SJSA1 (cell line): ENCODE measurements around the gene PGF. TPM values are rescaled to one million over a fixed set of nuclear protein-coding genes. Genes with fewer than 3 reads are reported as not detected.
"Not testable (repeated sequence)": the region's sequence is repeated elsewhere in the genome, so short reads cannot be mapped to it uniquely, and the experiment has no call there.

Experiments
- DNase-seq, 2 experiments: peaks; one replicate each; pipeline ENCODE4 v3.0.0-alpha.2; 2015 to 2020; ENCODE audit warnings: low spot score in 2 of 2, low read depth in 1 of 2
- H3K27ac ChIP-seq: fragments of 250-450 bp; sonication (Bioruptor Pico); 2 replicates; pipeline ENCODE4 v1.5.1; 2020; ENCODE audit warnings: mild to moderate bottlenecking, moderate library complexity
- H3K27me3 ChIP-seq: fragments of 250-450 bp; sonication (Bioruptor Pico); replicated peaks from 2 replicates; pipeline ENCODE4 v1.5.1; 2020; ENCODE audit warnings: mild to moderate bottlenecking, moderate library complexity
- H3K36me3 ChIP-seq: fragments of 250-450 bp; sonication (Bioruptor Pico); 2 replicates; pipeline ENCODE4 v1.5.1; 2020; ENCODE audit warnings: mild to moderate bottlenecking
- H3K4me1 ChIP-seq: fragments of 250-450 bp; sonication (Bioruptor Pico); replicated peaks from 2 replicates; pipeline ENCODE4 v1.6.1; 2021; ENCODE audit warnings: mild to moderate bottlenecking
- H3K4me3 ChIP-seq: fragments of 250-450 bp; sonication (Bioruptor Pico); 2 replicates; pipeline ENCODE4 v1.5.1; 2020; ENCODE audit warnings: mild to moderate bottlenecking
- H3K9me3 ChIP-seq: fragments of 250-450 bp; sonication (Bioruptor Pico); replicated peaks from 2 replicates; pipeline ENCODE4 v1.5.1; 2020; ENCODE audit warnings: mild to moderate bottlenecking
- total RNA-seq: library from RNA; depleted of rRNA; stranded (reverse); fragments of >200 nt; shearing (Covaris generic); gene quantifications from 2 replicates; pipeline ENCODE4 v1.2.3, GENCODE V29; 2014

Gene PGF
- total RNA-seq, 1 experiment from 2014 or later, result 0.79 TPM

- Histone ChIP-seq H3K4me1 (peaks cover 14% of the 10 kb centered on the region), H3K27me3 (no peaks in the 10 kb centered on the region), H3K9me3 (no peaks in the 10 kb centered on the region), H3K4me3 (no peak overlapping the region), H3K36me3 (no peaks in the 10 kb centered on the region), H3K27ac (no peak overlapping the region)
- DNase-seq, result no peak
Observed at GRCh38 chr14:74936151-74936550, 19.2 kb downstream of the PGF start.

GRCh38 chr14:74935360-74935680 is 20.1 kb downstream of the PGF start:
- Histone ChIP-seq H3K4me3 (no peak overlapping the region), H3K4me1 (peaks cover 13% of the 10 kb centered on the region), H3K36me3 (no peaks in the 10 kb centered on the region), H3K27ac (no peak overlapping the region), H3K9me3 (no peaks in the 10 kb centered on the region), H3K27me3 (no peaks in the 10 kb centered on the region)
- no peak for DNase-seq

- peaks cover 7% of the 10 kb centered on the region for H3K4me1 ChIP-seq
- no peaks in the 10 kb centered on the region for H3K9me3 ChIP-seq
- H3K27me3 ChIP-seq, result no peaks in the 10 kb centered on the region
- no peak overlapping the region for H3K27ac ChIP-seq
- H3K36me3 ChIP-seq, result no peaks in the 10 kb centered on the region
- H3K4me3 ChIP-seq, result no peak overlapping the region
- no peak for DNase-seq
Observed at GRCh38 chr14:74934476-74935359, 20.7 kb downstream of the PGF start.

- H3K4me1 ChIP-seq, result peaks cover 4% of the 10 kb centered on the region
- no peak overlapping the region for H3K27ac ChIP-seq
- no peaks in the 10 kb centered on the region for H3K9me3 ChIP-seq
- no peaks in the 10 kb centered on the region for H3K36me3 ChIP-seq
- no peak overlapping the region for H3K4me3 ChIP-seq
- DNase-seq, result no peak
- no peaks in the 10 kb centered on the region for H3K27me3 ChIP-seq
Observed at GRCh38 chr14:74934041-74934440, 21.4 kb downstream of the PGF start.

- H3K4me1 ChIP-seq, H3K27ac ChIP-seq, DNase-seq, H3K9me3 ChIP-seq, H3K27me3 ChIP-seq, H3K36me3 ChIP-seq, H3K4me3 ChIP-seq: not testable (repeated sequence)
Observed at GRCh38 chr14:74932936-74933335, 22.5 kb downstream of the PGF start.

- Histone ChIP-seq H3K27ac (no peak overlapping the region), H3K36me3 (no peaks in the 10 kb centered on the region), H3K9me3 (no peaks in the 10 kb centered on the region), H3K27me3 (no peaks in the 10 kb centered on the region), H3K4me3 (no peak overlapping the region), H3K4me1 (peaks cover 4% of the 10 kb centered on the region)
- no peak for DNase-seq
Observed at GRCh38 chr14:74932401-74932901, 22.9 kb downstream of the PGF start.

GRCh38 chr14:74931744-74932143 is 23.7 kb downstream of the PGF start:
- not testable (repeated sequence) for H3K36me3 ChIP-seq, H3K4me1 ChIP-seq, H3K27me3 ChIP-seq, H3K4me3 ChIP-seq, DNase-seq, H3K27ac ChIP-seq, H3K9me3 ChIP-seq

- Histone ChIP-seq H3K9me3 (no peaks in the 10 kb centered on the region), H3K36me3 (no peaks in the 10 kb centered on the region), H3K4me1 (no peaks in the 10 kb centered on the region), H3K27ac (no peak overlapping the region), H3K4me3 (no peak overlapping the region), H3K27me3 (no peaks in the 10 kb centered on the region)
- no peak for DNase-seq
Observed at GRCh38 chr14:74929242-74929641, 26.2 kb downstream of the PGF start.

GRCh38 chr14:74927225-74927624 is 28.2 kb downstream of the PGF start:
- Histone ChIP-seq H3K4me1 (peaks cover 3% of the 10 kb centered on the region; the same call in 1 of the 2 replicates), H3K27me3 (no peaks in the 10 kb centered on the region), H3K9me3 (no peaks in the 10 kb centered on the region), H3K4me3 (no peak overlapping the region), H3K36me3 (no peaks in the 10 kb centered on the region), H3K27ac (no peak overlapping the region)
- no peak for DNase-seq

GRCh38 chr14:74924061-74924460 is 31.3 kb downstream of the PGF start:
- no peak overlapping the region for H3K27ac ChIP-seq
- no peak for DNase-seq
- no peaks in the 10 kb centered on the region for H3K9me3 ChIP-seq
- H3K27me3 ChIP-seq, result no peaks in the 10 kb centered on the region
- H3K4me1 ChIP-seq, result peaks cover 3% of the 10 kb centered on the region; the same call in 1 of the 2 replicates
- no peaks in the 10 kb centered on the region for H3K36me3 ChIP-seq
- H3K4me3 ChIP-seq, result no peak overlapping the region

GRCh38 chr14:74922752-74923401 is 32.5 kb downstream of the PGF start, which contains the start of gene RPS6KL1:
RPS6KL1 (minus strand) TSS chr14:74923260; CDS start chr14:74921541, 1,719 bp downstream.
- Histone ChIP-seq H3K27me3 (no peaks in the 10 kb centered on the region), H3K36me3 (no peaks in the 10 kb centered on the region), H3K4me1 (peaks cover 3% of the 10 kb centered on the region; the same call in 1 of the 2 replicates), H3K27ac (no peak within 1 kb of the TSS), H3K9me3 (no peaks in the 10 kb centered on the region), H3K4me3 (no peak within 1 kb of the TSS)
- DNase-seq, result no peak

GRCh38 chr14:74921987-74922751 is 33.2 kb downstream of the PGF start:
- H3K9me3 ChIP-seq, result no peaks in the 10 kb centered on the region
- H3K4me1 ChIP-seq, result peaks cover 3% of the 10 kb centered on the region; the same call in 1 of the 2 replicates
- no peak overlapping the region for H3K4me3 ChIP-seq
- no peaks in the 10 kb centered on the region for H3K27me3 ChIP-seq
- no peaks in the 10 kb centered on the region for H3K36me3 ChIP-seq
- no peak for DNase-seq
- no peak overlapping the region for H3K27ac ChIP-seq

GRCh38 chr14:74921053-74921620 is 34.3 kb downstream of the PGF start:
- Histone ChIP-seq H3K4me1 (peaks cover 3% of the 10 kb centered on the region; the same call in 1 of the 2 replicates), H3K27ac (no peak overlapping the region), H3K27me3 (no peaks in the 10 kb centered on the region), H3K4me3 (no peak overlapping the region), H3K9me3 (no peaks in the 10 kb centered on the region), H3K36me3 (no peaks in the 10 kb centered on the region)
- DNase-seq, result no peak
